MM.1S (cell line): ENCODE data around the gene POU5F1.

Experiments
- CTCF ChIP-seq: fragments of 300-600 bp; sonication (generic); IDR thresholded peaks from 2 replicates; pipeline ENCODE4 v1.5.1; 2016; ENCODE audit warnings: antibody characterized with exemption, low read length, mixed read lengths
- EZH2 ChIP-seq: fragments of 300-600 bp; sonication (generic); optimal IDR thresholded peaks from 2 replicates; pipeline ENCODE3; 2017; ENCODE audit warnings: low read depth, mild to moderate bottlenecking, antibody characterized with exemption, low read length, mixed read lengths

GRCh38 chr6:31214516-31214915 is 44.0 kb upstream of the POU5F1 start:
- TF ChIP-seq CTCF (no peak), EZH2 (no peak)
